Natural killer cell (primary cell): ENCODE results near the gene UQCRHL. TPM values are rescaled to one million over a fixed set of nuclear protein-coding genes. Genes with fewer than 3 reads are reported as not detected.

Source experiments
- ATAC-seq, 3 donors: fragments of 150-1000 bp in 2 of 3; fragments of 200-7000 bp in 1 of 3; cut with Tn5 transposase; 1 replicate in 1 of 3; 2 replicates in 2 of 3; pipeline ENCODE4 v1.10.0; 2021; ENCODE audit warnings: mild to moderate bottlenecking in 2 of 3, moderate library complexity in 2 of 3
- DNase-seq, 2 donors: peaks; one replicate each; pipeline versions ENCODE4 v3.0.0 to v3.0.0-alpha.2; 2013 to 2021; ENCODE audit warnings: mixed read lengths in 1 of 2
- H3K27ac ChIP-seq: one replicate; pipeline ENCODE4 v1.5.1; 2013; ENCODE audit warnings: mild to moderate bottlenecking, low read length
- H3K27me3 ChIP-seq: one replicate; pipeline ENCODE4 v1.6.1; 2013; ENCODE audit warnings: low read length; ENCODE audit not compliant: control insufficient read depth, insufficient read depth
- H3K36me3 ChIP-seq: one replicate; pipeline ENCODE4 v1.6.1; 2013; ENCODE audit warnings: low read length; ENCODE audit not compliant: control insufficient read depth, insufficient read depth
- H3K4me1 ChIP-seq: one replicate; pipeline ENCODE4 v1.6.1; 2013; ENCODE audit warnings: low read length; ENCODE audit not compliant: control insufficient read depth, insufficient read depth
- H3K4me3 ChIP-seq: one replicate; pipeline ENCODE4 v1.5.1; 2013; ENCODE audit warnings: low read length
- H3K9me3 ChIP-seq: one replicate; pipeline ENCODE4 v1.6.1; 2013; ENCODE audit warnings: low read length; ENCODE audit not compliant: control insufficient read depth, insufficient read depth
- H3K27ac Mint-ChIP-seq, 2 donors: one replicate each; pipeline ENCODE4 v1.8.0; 2022; ENCODE audit warnings: mild to moderate bottlenecking in 2 of 2, mixed read lengths in 2 of 2, moderate library complexity in 1 of 2
- H3K27me3 Mint-ChIP-seq, 2 donors: one replicate each; pipeline ENCODE4 v1.8.0; 2022; ENCODE audit warnings: low read depth in 2 of 2, mixed read lengths in 2 of 2
- H3K36me3 Mint-ChIP-seq: one replicate; pipeline ENCODE4 v1.8.0; 2022; ENCODE audit warnings: mixed read lengths
- H3K4me1 Mint-ChIP-seq, 2 donors: one replicate each; pipeline ENCODE4 v1.8.0; 2022; ENCODE audit warnings: mixed read lengths in 2 of 2
- H3K4me3 Mint-ChIP-seq: one replicate; pipeline ENCODE4 v1.8.0; 2022; ENCODE audit warnings: mild to moderate bottlenecking, moderate library complexity, mixed read lengths
- H3K9me3 Mint-ChIP-seq, 2 donors: one replicate each; pipeline ENCODE4 v1.8.0; 2022; ENCODE audit warnings: mixed read lengths in 2 of 2
- WGBS: methylation state at CpG from one replicate; pipeline ENCODE4 v1.1.7; 2013; ENCODE audit warnings: missing lambda C conversion rate; ENCODE audit not compliant: insufficient coverage; 5-methylcytosine and 5-hydroxymethylcytosine counted together
- intact Hi-C: fragments of 100-400 bp; cut with micrococcal nuclease; formaldehyde crosslinking; loops from one replicate; pipeline ENCODE4 v1.14.2; 2022
- total RNA-seq, 4 donors: library from RNA; stranded (reverse); fragments of 120-200 nt in 1 of 4; gene quantifications; one replicate each; pipeline versions ENCODE4 v1.2.3 to v1.2.4, GENCODE V29; 2013 to 2022
- TF ChIP-seq, protein P1 (sequence below): fragments of 200-600 bp; IDR thresholded peaks from one replicate; pipeline ENCODE4 v1.8.0; 2022; ENCODE audit warnings: antibody characterized with exemption

The UQCRHL gene
- total RNA-seq, 3 donors from 2014 or later (not counting 1 experiment from before 2014, with no cell fraction given): 0.87 to 1.2 (median 1.0) TPM

DNA sequence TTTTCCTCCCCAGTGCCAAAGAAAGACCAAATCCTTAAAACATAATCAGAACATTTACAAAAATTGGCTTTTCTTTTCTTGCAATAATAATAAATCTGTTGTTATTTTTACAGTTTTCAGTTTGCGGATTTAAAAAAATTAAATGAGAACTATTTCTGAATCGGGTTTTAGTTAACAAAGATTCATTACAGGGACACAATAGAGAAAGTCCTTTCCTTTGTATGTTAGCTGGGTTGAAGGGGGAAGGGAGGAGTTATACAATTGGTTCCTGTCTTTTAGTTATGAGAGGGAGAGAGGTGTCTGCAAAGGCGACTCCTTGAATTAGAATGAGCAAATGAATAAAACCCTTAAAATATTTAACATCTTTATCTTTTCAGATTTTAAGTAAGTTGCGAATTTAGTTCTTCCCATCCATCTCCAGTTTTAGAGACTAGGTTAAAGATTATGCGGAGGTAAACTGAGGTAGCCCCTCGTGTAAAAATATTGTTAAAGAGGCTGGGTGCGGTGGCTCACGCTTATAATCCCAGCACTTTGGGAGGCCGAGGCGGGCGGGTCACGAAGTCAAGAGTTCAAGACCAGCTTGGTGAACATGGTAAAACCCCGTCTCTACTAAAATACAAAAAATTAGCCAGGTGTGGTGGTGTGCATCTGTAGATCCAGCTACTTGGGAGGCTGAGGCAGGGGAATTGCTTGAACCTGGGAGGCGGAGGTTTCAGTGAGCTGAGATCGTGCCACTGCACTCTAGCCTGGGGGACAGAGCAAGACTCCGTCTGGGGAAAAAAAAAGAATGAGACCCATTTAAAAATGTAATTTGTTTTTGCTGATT lies 44.0 kb upstream of the UQCRHL start:
- Mint-ChIP-seq H3K27ac (peak overlapping the region in 1 of 2 donors; percentile 96), H3K27me3 (no peaks in the 10 kb centered on the region), H3K36me3 (no peaks in the 10 kb centered on the region), H3K9me3 (no peaks in the 10 kb centered on the region), H3K4me3 (peak overlapping the region; percentile 56), H3K4me1 (peaks cover 30% of the 10 kb centered on the region in 2 donors)
- no peak overlapping the region for H3K4me3 ChIP-seq
- H3K9me3 ChIP-seq: no peaks in the 10 kb centered on the region
- intact Hi-C loops: loop anchor here (5.0 kb wide), 1 partner anchor 36 kb away; no protein-coding TSS in a partner anchor
- no peak for DNase-seq
- H3K4me1 ChIP-seq: peaks cover 28% of the 10 kb centered on the region
- H3K27me3 ChIP-seq: no peaks in the 10 kb centered on the region
- H3K27ac ChIP-seq: no peak overlapping the region
- no peaks in the 10 kb centered on the region for H3K36me3 ChIP-seq
- ATAC-seq: no peak
- WGBS: 77% methylated on average over 14 of the region's 16 CpGs
- TF ChIP-seq, protein P1, sequence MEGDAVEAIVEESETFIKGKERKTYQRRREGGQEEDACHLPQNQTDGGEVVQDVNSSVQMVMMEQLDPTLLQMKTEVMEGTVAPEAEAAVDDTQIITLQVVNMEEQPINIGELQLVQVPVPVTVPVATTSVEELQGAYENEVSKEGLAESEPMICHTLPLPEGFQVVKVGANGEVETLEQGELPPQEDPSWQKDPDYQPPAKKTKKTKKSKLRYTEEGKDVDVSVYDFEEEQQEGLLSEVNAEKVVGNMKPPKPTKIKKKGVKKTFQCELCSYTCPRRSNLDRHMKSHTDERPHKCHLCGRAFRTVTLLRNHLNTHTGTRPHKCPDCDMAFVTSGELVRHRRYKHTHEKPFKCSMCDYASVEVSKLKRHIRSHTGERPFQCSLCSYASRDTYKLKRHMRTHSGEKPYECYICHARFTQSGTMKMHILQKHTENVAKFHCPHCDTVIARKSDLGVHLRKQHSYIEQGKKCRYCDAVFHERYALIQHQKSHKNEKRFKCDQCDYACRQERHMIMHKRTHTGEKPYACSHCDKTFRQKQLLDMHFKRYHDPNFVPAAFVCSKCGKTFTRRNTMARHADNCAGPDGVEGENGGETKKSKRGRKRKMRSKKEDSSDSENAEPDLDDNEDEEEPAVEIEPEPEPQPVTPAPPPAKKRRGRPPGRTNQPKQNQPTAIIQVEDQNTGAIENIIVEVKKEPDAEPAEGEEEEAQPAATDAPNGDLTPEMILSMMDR: no peak

DNA sequence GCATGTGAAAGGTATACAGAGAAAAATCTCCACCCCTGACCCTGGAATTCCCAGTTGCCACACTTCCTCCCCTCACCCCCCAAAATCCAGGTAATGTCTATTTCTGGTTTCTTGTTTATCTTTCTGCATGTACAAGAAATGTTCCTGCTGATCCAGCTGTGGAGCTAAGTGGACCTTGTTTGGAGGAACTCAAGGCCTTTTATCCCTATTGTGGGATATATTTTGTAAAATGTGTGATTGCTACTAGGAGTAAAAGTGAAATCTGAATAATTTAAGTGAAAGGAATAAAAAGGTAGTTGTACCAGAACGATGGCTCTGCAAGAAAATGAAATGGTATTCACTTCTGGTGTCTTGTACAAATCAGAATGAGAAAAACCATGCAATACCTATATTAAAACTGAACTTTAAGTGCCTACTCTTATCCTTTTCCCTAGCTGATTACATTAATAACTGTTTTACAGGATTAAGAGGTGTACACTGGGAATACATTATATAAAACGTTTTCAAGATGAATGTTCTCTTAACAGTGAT lies 43.1 kb upstream of the UQCRHL start:
- intact Hi-C loops: loop anchor here (5.0 kb wide), 1 partner anchor 37 kb away; no protein-coding TSS in a partner anchor
- Histone ChIP-seq H3K27me3 (no peaks in the 10 kb centered on the region), H3K27ac (no peak overlapping the region), H3K4me1 (peaks cover 36% of the 10 kb centered on the region), H3K4me3 (no peak overlapping the region), H3K36me3 (no peaks in the 10 kb centered on the region), H3K9me3 (no peaks in the 10 kb centered on the region)
- no peaks in the 10 kb centered on the region for H3K36me3 Mint-ChIP-seq
- TF ChIP-seq, protein P1: no peak
- ATAC-seq: no peak
- H3K4me3 Mint-ChIP-seq: peak overlapping the region; percentile 63
- no peak for DNase-seq
- H3K4me1 Mint-ChIP-seq: peaks cover 30% of the 10 kb centered on the region in 2 donors
- H3K9me3 Mint-ChIP-seq: no peaks in the 10 kb centered on the region
- 33% methylated on average over 1 of the region's 2 CpGs for WGBS
- peak overlapping the region; percentile 95 to 96 for H3K27ac Mint-ChIP-seq
- H3K27me3 Mint-ChIP-seq: no peaks in the 10 kb centered on the region

DNA sequence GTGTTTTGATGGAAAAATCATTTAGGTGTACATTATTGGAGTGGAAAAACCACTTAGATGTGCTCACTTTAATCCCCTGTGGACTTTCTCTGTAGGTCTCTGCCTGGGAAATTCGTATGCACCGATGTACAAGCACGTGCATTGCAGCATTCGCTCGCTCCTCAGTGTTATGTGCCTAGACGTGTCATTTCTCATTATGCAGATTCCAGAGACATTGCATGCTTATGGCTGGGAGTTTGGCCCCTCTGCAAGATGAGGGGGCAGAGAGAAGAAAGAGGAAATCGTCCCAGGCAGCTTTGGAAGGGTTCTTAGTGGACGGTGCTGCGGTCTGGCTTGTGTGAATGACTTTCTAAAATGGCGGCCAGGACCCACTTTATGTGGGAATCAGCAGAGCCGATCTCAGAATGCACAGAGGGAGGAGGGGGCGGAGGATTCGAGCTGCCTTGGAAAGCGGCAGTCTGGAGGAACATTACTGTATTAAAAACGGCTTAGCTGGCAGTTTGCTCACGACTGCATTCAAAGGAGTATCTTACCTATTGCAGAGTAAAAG lies 42.4 kb upstream of the UQCRHL start:
- no peaks in the 10 kb centered on the region for H3K27me3 Mint-ChIP-seq

More for the DNA sequence above, 42.4 kb upstream of the UQCRHL start:
- TF ChIP-seq, protein P1: no peak
- Mint-ChIP-seq H3K9me3 (no peaks in the 10 kb centered on the region), H3K36me3 (no peaks in the 10 kb centered on the region), H3K4me1 (peaks cover 30% of the 10 kb centered on the region in 2 donors), H3K27ac (peak overlapping the region; percentile 95 to 96), H3K4me3 (peak overlapping the region; percentile 98)
- ATAC-seq: no peak
- peak overlapping the region; percentile 76 for H3K27ac ChIP-seq
- H3K4me3 ChIP-seq: peak overlapping the region; percentile 74
- no peaks in the 10 kb centered on the region for H3K9me3 ChIP-seq
- no peaks in the 10 kb centered on the region for H3K36me3 ChIP-seq
- under 1% methylated on average over 16 of the region's 16 CpGs for WGBS
- intact Hi-C loops: loop anchor here (5.0 kb wide), 2 partner anchors 37 to 127 kb away; partner anchors contain the start of gene ZBTB17
- H3K27me3 ChIP-seq: no peaks in the 10 kb centered on the region
- DNase-seq: peak in 1 of 2 donors; percentile 50
- peaks cover 40% of the 10 kb centered on the region for H3K4me1 ChIP-seq
